Cortex of kidney (tissue), 1 donor: Measurements from ENCODE around the gene PCDHGB7.
"Not testable (repeated sequence)": the region's sequence is repeated elsewhere in the genome, so short reads cannot be mapped to it uniquely, and the experiment has no call there.

Source experiments
- DNase-seq: peaks from one replicate; lab custom pipeline; 2025; lab: John Stamatoyannopoulos, UW

The PCDHGB7 gene

GRCh38 chr5:141397756-141398551 lies 19.5 kb upstream of the PCDHGB7 start, which contains the start of gene PCDHGB5:
TSS of gene PCDHGB5 (plus strand) at chr5:141397947. CDS start at chr5:141398128, 181 bp downstream.
- DNase-seq = not testable (repeated sequence)

GRCh38 chr5:141398608-141399007 lies 18.9 kb upstream of the PCDHGB7 start:
- no peak for DNase-seq

- DNase-seq = no peak
These were observed 17.8 kb upstream of the PCDHGB7 start for GRCh38 chr5:141399555-141400258.

- DNase-seq = no peak
These were observed 14.8 kb upstream of the PCDHGB7 start, which contains the start of gene PCDHGA9 for GRCh38 chr5:141402553-141403243. TSS of gene PCDHGA9 (plus strand) at chr5:141402778. CDS start at chr5:141402953, 175 bp downstream.

GRCh38 chr5:141403387-141403786 lies 14.1 kb upstream of the PCDHGB7 start:
- no peak for DNase-seq

- DNase-seq = not testable (repeated sequence)
These were observed 9.5 kb upstream of the PCDHGB7 start, which contains the start of gene PCDHGB6 for GRCh38 chr5:141407790-141408505. TSS of gene PCDHGB6 (plus strand) at chr5:141408021. CDS start at chr5:141408203, 182 bp downstream.

- DNase-seq = no peak
These were observed 7.7 kb upstream of the PCDHGB7 start for GRCh38 chr5:141409598-141410306.

GRCh38 chr5:141411575-141411974 lies 5.9 kb upstream of the PCDHGB7 start:
- no peak for DNase-seq

GRCh38 chr5:141412854-141413539 lies 4.5 kb upstream of the PCDHGB7 start, which contains the start of gene PCDHGA10:
TSS of gene PCDHGA10 (plus strand) at chr5:141412987. CDS start at chr5:141413176, 189 bp downstream.
- no peak for DNase-seq

GRCh38 chr5:141413540-141414069 lies 3.9 kb upstream of the PCDHGB7 start:
- no peak for DNase-seq

- not testable (repeated sequence) for DNase-seq
These were observed 2.8 kb upstream of the PCDHGB7 start for GRCh38 chr5:141414548-141415274.

GRCh38 chr5:141415275-141415618 lies 2.2 kb upstream of the PCDHGB7 start:
- DNase-seq = not testable (repeated sequence)

- DNase-seq = no peak
These were observed 1.8 kb downstream of the PCDHGB7 start for GRCh38 chr5:141419074-141419880.

- DNase-seq = no peak
These were observed 3.5 kb downstream of the PCDHGB7 start, which contains the start of gene PCDHGA11 for GRCh38 chr5:141420855-141421488. TSS of gene PCDHGA11 (plus strand) at chr5:141421051. CDS start at chr5:141421228, 177 bp downstream.

GRCh38 chr5:141421489-141421855 lies 4.0 kb downstream of the PCDHGB7 start:
- no peak for DNase-seq

GRCh38 chr5:141422742-141423291 lies 5.3 kb downstream of the PCDHGB7 start:
- no peak for DNase-seq

GRCh38 chr5:141427783-141428426 lies 10.4 kb downstream of the PCDHGB7 start:
- DNase-seq = no peak
